OCI-LY3 (cell line): Measurements from ENCODE around the gene ZNF385D.

Experiments used
- H2AFZ ChIP-seq: fragments of 200-600, 300-600 bp; shearing (Covaris generic); 2 replicates; pipeline ENCODE4 v1.6.0; 2014; ENCODE audit warnings: antibody characterized with exemption, low read depth, low read length
- H3K27ac ChIP-seq: fragments of 200-600, 300-600 bp; sonication (generic); 2 replicates; pipeline ENCODE4 v1.5.1; 2014; ENCODE audit warnings: mild to moderate bottlenecking, low read length, moderate library complexity, mixed read lengths
- H3K27me3 ChIP-seq: fragments of 200-600, 300-600 bp; sonication (generic); 2 replicates; pipeline ENCODE4 v1.6.1; 2014; ENCODE audit warnings: low read depth, low read length, mixed read lengths
- H3K36me3 ChIP-seq: fragments of 200-600, 300-600 bp; sonication (generic); replicated peaks from 2 replicates; pipeline ENCODE3; 2014; ENCODE audit warnings: low read depth, low read length, mixed read lengths
- H3K4me1 ChIP-seq: fragments of 300-600, 200-600 bp; sonication (generic); 2 replicates; pipeline ENCODE4 v1.6.1; 2014; ENCODE audit warnings: low read length, mixed read lengths
- H3K4me2 ChIP-seq: fragments of 200-600, 300-600 bp; sonication (generic); 2 replicates; pipeline ENCODE4 v1.6.1; 2014; ENCODE audit warnings: low read length, mixed read lengths
- H3K4me3 ChIP-seq: fragments of 300-600, 200-600 bp; sonication (generic); 2 replicates; pipeline ENCODE4 v1.5.1; 2014; ENCODE audit warnings: antibody characterized with exemption, mild to moderate bottlenecking, low read length, moderate library complexity
- H3K79me2 ChIP-seq: fragments of 300-600, 200-600 bp; shearing (Covaris generic); 2 replicates; pipeline ENCODE4 v1.6.1; 2014; ENCODE audit warnings: mild to moderate bottlenecking, low read length, mixed read lengths
- H3K9ac ChIP-seq: fragments of 300-600, 200-600 bp; shearing (Covaris generic); 2 replicates; pipeline ENCODE4 v1.6.0; 2014; ENCODE audit warnings: mild to moderate bottlenecking, low read length, moderate library complexity
- H3K9me3 ChIP-seq: fragments of 200-600, 300-600 bp; shearing (Covaris generic); 2 replicates; pipeline ENCODE4 v1.6.1; 2014; ENCODE audit warnings: low read length, mixed read lengths; ENCODE audit not compliant: insufficient read depth
- H4K20me1 ChIP-seq: fragments of 200-600, 300-600 bp; sonication (generic); 2 replicates; pipeline ENCODE4 v1.6.1; 2016; ENCODE audit warnings: low read length, mixed read lengths; ENCODE audit not compliant: insufficient read depth
- CTCF ChIP-seq: fragments of 200-600, 300-600 bp; sonication (generic); IDR thresholded peaks from 2 replicates; pipeline ENCODE4 v1.5.1; 2014; ENCODE audit warnings: antibody characterized with exemption, low read length, low read depth
- EZH2phosphoT487 ChIP-seq: fragments of 200-600 bp; shearing (Covaris generic); IDR thresholded peaks from 2 replicates; pipeline ENCODE4 v1.6.1; 2018; ENCODE audit warnings: antibody characterized with exemption, mixed run types, low read depth

ZNF385D gene

GRCh38 chr3:21789730-21790129, 38.7 kb upstream of the ZNF385D start:
- H3K27me3 ChIP-seq = no peaks in the 10 kb centered on the region
- H3K4me3 ChIP-seq = no peak overlapping the region
- TF ChIP-seq EZH2phosphoT487 (no peak), CTCF (no peak)
- H3K4me1 ChIP-seq = peaks cover 9% of the 10 kb centered on the region
- no peaks in the 10 kb centered on the region for H3K79me2 ChIP-seq
- no peaks in the 10 kb centered on the region for H4K20me1 ChIP-seq
- no peaks in the 10 kb centered on the region for H3K36me3 ChIP-seq
- no peak overlapping the region for H3K27ac ChIP-seq
- no peak overlapping the region for H3K9ac ChIP-seq
- H3K4me2 ChIP-seq = no peak overlapping the region
- no peak overlapping the region for H2AFZ ChIP-seq
- H3K9me3 ChIP-seq = no peaks in the 10 kb centered on the region

GRCh38 chr3:21786438-21786797, 35.4 kb upstream of the ZNF385D start:
- Histone ChIP-seq H3K36me3 (no peaks in the 10 kb centered on the region), H3K9me3 (no peaks in the 10 kb centered on the region), H3K4me1 (peaks cover 9% of the 10 kb centered on the region), H2AFZ (no peak overlapping the region), H3K4me2 (no peak overlapping the region), H3K27me3 (no peaks in the 10 kb centered on the region), H3K79me2 (no peaks in the 10 kb centered on the region), H3K9ac (no peak overlapping the region), H3K27ac (no peak overlapping the region), H3K4me3 (no peak overlapping the region), H4K20me1 (no peaks in the 10 kb centered on the region)
- TF ChIP-seq EZH2phosphoT487 = no peak
- no peak for TF ChIP-seq CTCF

GRCh38 chr3:21785765-21786437, 34.9 kb upstream of the ZNF385D start:
- Histone ChIP-seq H3K79me2 (no peaks in the 10 kb centered on the region), H3K9me3 (no peaks in the 10 kb centered on the region), H3K27ac (no peak overlapping the region), H4K20me1 (no peaks in the 10 kb centered on the region), H3K4me1 (peaks cover 9% of the 10 kb centered on the region), H2AFZ (0 out of 2 replicates have a peak overlapping the region, but pooled peaks have one; percentile 7), H3K4me2 (peak overlapping the region; percentile 29), H3K9ac (no peak overlapping the region), H3K4me3 (no peak overlapping the region), H3K36me3 (no peaks in the 10 kb centered on the region), H3K27me3 (no peaks in the 10 kb centered on the region)
- TF ChIP-seq CTCF (no peak), EZH2phosphoT487 (no peak)

- Histone ChIP-seq H3K36me3 (no peaks in the 10 kb centered on the region), H3K27me3 (no peaks in the 10 kb centered on the region), H3K4me1 (peaks cover 9% of the 10 kb centered on the region), H3K4me2 (no peak overlapping the region), H3K9me3 (no peaks in the 10 kb centered on the region), H3K4me3 (no peak overlapping the region), H3K9ac (no peak overlapping the region), H4K20me1 (no peaks in the 10 kb centered on the region), H3K27ac (no peak overlapping the region), H2AFZ (no peak overlapping the region), H3K79me2 (no peaks in the 10 kb centered on the region)
- TF ChIP-seq EZH2phosphoT487 = no peak
- TF ChIP-seq CTCF = no peak
These were observed 32.8 kb upstream of the ZNF385D start for GRCh38 chr3:21783839-21784238.
